Activated naive CD4-positive, alpha-beta T cell treated with anti-CD3 and anti-CD28 coated beads, Interleukin-2, amount 50 U/mL, for 16 hours (primary cell): ENCODE results near the gene FBXL17.

Experiments
- DNase-seq: peaks from one replicate; pipeline ENCODE4 v3.0.0-alpha.2; 2020

The FBXL17 gene

GRCh38 chr5:107945061-107945460, 436.8 kb downstream of the FBXL17 start:
- DNase-seq: no peak

GRCh38 chr5:107943923-107944322, 438.0 kb downstream of the FBXL17 start:
- DNase-seq: no peak

DNA sequence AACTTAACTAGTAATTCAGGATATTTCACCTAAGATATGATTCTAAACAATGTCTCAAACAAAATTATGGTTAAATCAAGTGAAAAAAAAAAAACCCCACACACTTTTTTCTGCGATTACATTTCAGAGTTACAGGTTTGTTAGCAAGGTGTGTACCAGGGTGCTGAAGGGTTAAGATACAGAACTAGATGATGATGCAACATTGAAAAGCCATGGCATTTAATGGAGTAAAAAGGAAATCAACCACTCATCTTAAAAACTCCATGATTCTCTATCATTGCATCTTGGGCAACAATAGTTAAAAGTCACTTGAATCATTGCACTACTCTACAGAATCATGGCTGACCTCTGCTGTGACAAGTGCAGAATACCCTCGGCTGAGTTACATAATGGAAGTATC, 440.9 kb downstream of the FBXL17 start:
- DNase-seq: no peak

DNA sequence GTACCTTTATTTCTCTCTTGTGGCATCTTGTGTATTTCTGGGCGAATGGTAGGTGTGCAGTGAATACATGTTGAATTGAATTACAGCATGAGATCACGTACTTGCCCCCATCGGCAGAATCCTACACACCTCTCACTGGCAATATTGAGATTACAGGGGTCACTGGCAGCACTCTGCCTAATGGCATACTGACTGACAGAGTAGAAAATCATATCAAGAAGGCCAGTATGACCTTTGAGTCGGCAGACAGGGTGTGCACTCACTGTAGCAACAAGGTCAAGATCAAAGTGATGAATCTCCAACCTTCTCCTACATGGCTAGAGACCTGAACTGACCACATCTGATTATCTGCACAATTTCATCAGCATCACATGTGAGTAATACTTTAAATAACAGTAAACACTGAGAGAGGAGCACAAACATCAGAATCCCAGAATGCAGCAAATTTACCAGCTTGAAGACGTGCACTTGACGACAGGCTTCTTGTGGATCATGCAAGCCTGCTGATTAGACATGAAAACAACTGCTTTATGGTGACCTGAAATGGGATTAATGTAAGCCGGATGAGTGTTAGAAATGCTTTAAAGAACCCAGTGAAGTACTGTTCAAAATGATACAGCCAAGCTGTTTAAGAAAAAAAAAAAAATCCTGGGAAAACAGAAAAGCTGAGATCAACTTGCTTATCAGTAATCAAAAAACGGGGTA, 444.1 kb downstream of the FBXL17 start:
- DNase-seq: no peak

- DNase-seq: no peak
Observed at GRCh38 chr5:107937204-107937603, 444.7 kb downstream of the FBXL17 start.

DNA sequence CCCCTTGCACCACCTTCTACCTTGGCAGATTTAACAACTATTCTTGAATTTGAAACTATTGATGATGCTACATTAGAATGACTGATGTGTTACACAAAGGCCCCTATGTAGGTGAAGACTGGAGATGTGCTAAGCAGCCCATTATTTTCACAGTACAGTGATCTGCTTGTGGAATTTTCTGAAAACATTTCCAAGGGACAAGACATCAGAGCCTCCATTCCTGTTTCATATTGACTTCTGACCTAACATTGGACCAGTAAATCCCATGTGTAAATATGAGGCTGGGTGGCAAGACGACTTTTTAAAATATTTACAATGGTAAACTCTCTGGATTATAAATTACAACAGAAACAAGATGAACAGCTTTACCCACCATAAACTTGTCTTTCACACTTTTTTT, 445.4 kb downstream of the FBXL17 start:
- DNase-seq: no peak

GRCh38 chr5:107935645-107936044, 446.3 kb downstream of the FBXL17 start:
- no peak for DNase-seq

DNA sequence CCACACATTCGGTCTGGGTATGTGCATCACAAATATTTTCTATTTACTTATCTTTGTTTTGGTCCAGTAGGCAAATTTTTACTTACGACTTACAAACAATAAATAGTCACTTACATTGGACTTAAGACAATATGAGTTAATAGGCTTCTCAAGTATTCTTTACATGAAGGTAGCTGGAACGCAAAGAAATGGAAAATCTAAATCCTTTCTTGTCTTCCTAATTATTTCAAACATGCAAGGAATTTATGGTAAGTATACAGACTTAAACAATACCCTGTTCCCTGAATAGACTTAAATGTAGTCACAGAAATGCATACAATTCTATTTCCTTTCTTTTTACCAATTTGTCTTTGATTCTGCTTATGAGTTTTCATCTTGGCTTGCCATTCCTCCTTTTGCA, 448.6 kb downstream of the FBXL17 start:
- no peak for DNase-seq

DNA sequence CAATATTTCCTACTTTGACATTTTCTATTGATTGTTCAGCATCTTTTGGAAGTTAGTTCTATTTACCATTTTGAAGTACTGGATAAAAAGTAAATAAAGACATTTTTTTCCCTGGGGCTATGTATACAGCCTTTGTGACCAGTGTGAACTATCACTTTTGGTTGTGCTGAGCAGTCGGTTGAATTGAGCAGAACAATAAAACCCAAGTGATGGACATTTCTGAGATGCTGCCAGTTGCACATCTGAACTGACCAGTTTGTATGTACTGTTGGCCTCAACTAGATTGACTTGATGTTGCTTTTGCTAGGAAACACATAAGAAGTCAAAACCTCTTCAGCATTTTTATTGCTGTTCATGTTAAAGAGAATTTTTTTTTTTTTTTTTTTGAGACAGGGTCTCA, 451.0 kb downstream of the FBXL17 start:
- no peak for DNase-seq

DNA sequence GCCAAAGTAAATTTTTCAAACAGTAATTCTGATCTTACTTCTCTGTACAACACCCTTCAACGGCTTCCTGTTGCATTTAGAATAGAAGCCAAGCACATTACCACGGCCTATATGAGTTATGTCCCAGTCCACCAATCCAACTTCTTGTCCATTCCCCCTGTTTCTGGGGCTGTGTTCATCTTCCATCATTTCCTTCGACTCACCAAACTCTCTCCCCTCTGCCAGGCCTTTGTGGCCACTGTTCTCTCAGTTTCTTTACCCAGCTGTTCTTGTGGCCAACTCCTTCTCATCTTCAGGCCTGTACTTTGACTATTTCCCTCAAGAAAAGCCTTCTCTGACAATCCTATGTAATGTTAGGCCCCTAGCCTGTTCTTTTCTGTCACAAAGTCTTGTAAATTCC, 451.8 kb downstream of the FBXL17 start:
- no peak for DNase-seq

- no peak for DNase-seq
Observed at GRCh38 chr5:107929080-107929479, 452.8 kb downstream of the FBXL17 start.

DNA sequence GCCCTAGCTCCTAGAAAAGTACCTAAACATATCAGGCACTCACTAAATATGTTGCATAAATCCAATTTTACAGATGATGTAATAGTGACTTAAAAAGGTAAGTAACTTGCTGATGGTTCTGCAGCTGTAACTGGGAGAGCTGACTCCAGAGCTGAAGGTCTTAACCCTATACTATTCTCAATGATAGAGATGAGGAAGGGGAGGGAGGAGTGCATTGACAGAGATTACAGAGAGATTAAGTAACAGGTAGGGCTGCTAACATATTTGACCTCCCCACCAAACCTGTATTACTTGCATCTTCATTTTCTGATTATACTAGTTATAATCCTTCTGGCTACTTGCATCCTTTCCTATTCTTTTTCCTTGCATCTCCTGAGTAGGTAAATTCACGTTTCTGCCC, 455.8 kb downstream of the FBXL17 start:
- DNase-seq: no peak

DNA sequence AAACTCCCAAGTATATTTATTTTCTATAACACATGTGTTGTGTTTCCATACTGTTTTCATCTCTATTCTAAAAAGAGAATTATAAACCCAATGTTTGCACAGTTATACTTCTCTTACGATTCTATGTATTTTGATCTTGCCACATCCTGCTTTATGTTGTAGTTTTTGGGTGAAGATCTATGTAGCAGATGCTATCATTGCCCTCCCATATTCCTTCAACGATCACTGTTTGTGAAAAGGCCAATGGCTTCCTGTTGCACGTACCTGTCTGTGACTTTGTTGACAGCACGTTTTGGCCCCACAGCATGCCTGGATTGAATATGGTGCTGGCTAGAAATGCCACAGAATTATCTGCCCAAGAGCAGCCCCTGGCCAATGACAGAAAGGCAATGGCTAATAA, 456.7 kb downstream of the FBXL17 start:
- no peak for DNase-seq

DNA sequence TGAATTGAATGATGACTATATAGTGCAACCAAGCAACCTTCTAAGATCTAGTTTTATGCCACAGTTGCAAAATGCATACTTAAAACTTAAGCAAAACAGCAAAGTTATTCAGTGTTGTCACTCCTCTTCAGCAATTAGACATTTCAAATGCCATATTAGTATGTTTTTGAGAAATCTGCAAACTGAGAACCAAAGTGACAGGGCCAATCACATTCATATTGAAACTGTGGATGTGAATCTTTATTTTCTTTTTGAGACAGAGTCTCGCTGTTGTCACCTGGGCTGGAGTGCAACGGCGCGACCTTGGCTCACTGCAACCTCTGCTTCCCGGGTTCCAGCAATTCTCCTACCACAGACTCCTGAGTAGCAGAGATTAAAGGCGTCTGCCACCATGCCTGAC, 461.9 kb downstream of the FBXL17 start:
- no peak for DNase-seq

- no peak for DNase-seq
Observed at GRCh38 chr5:107919361-107919760, 462.5 kb downstream of the FBXL17 start.

DNA sequence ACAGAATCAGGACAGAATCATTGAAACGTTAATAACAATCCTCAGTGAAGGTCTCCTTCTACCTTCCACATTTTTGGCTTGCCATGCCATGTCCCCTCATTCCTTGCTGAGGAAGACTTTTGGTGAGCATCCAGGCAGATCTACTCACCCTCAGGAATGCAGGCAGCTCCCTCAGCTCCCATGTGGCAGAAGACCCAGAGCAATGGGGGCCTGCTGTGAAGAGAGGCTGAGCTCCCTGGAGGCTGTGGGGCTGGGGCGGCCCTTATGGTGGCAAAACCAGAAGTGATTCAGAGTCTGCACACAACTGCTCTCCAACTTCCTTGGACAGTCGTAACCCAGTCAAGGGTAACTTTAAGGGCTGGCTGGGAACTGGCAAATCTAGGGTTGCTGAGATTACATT, 463.9 kb downstream of the FBXL17 start:
- no peak for DNase-seq

DNA sequence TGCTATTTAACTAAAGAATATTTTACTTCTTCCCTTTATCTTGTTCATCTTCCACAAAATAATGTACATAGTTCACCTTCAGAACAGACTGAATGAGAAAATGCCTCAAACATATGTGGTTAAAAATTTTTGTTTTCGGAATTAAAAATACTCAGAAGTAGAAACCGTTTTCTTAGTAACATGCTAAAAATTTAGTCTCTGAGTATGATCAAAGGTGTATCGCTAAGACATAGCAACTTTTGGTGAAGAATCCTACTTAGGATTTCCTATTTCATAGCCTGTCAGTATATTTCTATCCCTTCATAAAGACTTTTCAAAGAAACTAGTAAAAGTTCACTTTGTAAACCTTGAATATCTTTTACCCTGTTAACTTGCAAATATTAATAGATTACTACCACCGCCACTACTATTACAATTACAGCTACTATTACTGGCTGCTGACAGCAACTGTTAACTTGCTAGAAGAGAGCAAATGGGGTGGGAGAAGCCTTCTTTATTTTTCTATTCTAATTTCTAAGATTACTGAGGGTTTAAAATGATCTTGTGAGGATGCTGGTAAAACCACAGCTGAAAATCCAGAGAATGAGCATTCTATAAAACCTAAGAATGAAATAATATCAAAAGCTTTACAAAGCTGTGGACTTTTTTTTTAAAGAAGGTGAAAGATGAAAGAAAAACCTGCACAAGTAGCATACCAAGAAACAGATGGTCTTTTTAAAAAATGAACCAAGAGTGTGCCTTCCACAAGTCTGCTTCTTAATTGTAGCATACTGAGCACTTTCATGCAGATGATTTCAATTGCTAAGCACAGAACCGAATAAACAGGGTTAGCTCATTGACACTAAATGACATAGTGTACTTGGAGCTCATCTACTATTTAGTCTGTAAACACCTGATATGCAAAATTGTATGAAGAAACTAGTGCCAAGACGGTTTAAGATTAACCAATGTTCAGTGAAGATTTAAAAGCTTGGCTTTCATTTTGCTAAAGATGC, 464.9 kb downstream of the FBXL17 start:
- no peak for DNase-seq

GRCh38 chr5:107915176-107915812, 466.6 kb downstream of the FBXL17 start:
- no peak for DNase-seq

DNA sequence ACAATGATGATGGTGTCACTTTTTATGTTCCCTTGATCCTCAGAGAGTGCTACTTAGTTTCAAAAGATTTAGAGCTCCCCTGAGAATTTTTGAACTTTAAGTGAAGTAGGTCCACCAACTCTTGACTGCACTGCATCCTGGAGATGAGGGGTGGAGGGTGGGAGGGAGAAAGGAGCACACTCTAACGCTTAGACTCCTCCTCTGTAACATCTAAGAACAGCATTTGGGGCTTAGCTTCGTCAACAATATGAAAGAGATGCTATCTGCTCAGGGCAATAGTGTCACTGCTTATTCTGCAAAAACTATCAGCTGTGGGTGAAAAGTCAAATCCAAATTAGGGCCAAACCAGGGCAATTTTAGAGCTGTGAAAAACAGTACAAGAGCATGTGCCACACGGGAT, 468.4 kb downstream of the FBXL17 start:
- no peak for DNase-seq

GRCh38 chr5:107900721-107901120, 481.2 kb downstream of the FBXL17 start:
- no peak for DNase-seq

DNA sequence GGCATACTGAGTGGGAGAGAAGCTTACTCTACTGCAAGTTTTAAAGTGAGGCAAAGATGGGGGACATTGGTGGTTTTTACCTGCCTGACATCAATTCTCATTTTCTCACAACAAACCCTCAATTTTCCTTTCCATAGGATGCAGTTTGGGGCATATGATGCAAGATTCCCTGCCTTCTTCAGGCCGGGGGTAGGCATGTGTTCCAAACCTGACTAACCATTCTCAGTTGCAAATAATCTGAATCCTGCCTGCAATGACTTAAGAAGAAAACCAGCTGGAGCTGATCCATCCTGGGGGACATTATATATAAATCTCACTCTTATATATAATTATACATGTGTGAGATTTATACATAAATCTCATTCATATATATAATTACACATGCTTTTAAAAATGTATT, 487.5 kb downstream of the FBXL17 start:
- no peak for DNase-seq

DNA sequence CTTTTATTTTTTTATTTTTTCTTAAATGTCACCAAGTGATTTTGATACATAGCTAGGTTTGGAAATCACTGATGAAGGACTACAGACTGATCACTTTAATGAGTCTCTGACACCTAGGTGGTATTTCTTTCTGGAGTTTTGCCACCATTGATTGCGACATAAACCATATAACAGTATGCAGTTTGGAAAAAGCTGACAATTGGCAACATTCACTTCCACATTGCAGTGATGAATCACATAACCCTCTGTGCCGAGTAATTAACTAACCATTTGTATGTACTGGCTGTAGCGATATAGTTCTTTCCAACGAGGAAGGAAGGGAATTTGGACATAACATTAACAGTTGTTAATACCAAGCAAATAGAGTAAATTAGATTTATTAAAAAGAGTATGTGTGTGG, 488.3 kb downstream of the FBXL17 start:
- DNase-seq: no peak

- DNase-seq: no peak
Observed at GRCh38 chr5:107889387-107889786, 492.5 kb downstream of the FBXL17 start.

- no peak for DNase-seq
Observed at GRCh38 chr5:107888541-107888940, 493.4 kb downstream of the FBXL17 start.
